Astrocyte (in vitro differentiated cells and primary cell): ENCODE data around the gene HSPH1. TPM values are rescaled to one million over a fixed set of nuclear protein-coding genes. Genes with fewer than 3 reads are reported as not detected.

ENCODE experiments used
- DNase-seq: peaks from one replicate; pipeline ENCODE4 v3.0.0-alpha.2; 2010; ENCODE audit warnings: low read depth
- FAIRE-seq: peaks from 2 replicates; lab custom pipeline; 2011; peaks lifted over from hg19 to GRCh38; lab: Jason Lieb, UNC
- H2AFZ ChIP-seq: 2 replicates; pipeline ENCODE4 v1.6.0; 2012; ENCODE audit warnings: low read depth, low read length, inconsistent platforms
- H3K27ac ChIP-seq: 2 replicates; pipeline ENCODE4 v1.5.1; 2011; ENCODE audit warnings: low read depth, low read length, inconsistent platforms
- H3K27me3 ChIP-seq: 2 replicates; pipeline ENCODE4 v1.6.0; 2011; ENCODE audit warnings: low read length, inconsistent platforms; ENCODE audit not compliant: insufficient read depth
- H3K36me3 ChIP-seq: 2 replicates; pipeline ENCODE4 v1.5.1; 2011; ENCODE audit warnings: low read length, inconsistent platforms; ENCODE audit not compliant: insufficient read depth
- H3K4me1 ChIP-seq: 2 replicates; pipeline ENCODE4 v1.5.1; 2011; ENCODE audit warnings: low read length, inconsistent platforms; ENCODE audit not compliant: insufficient read depth
- H3K4me2 ChIP-seq: 2 replicates; pipeline ENCODE4 v1.6.0; 2012; ENCODE audit warnings: low read length, inconsistent platforms
- H3K4me3 ChIP-seq: 2 replicates; pipeline ENCODE4 v1.5.1; 2011; ENCODE audit warnings: low read depth, mild to moderate bottlenecking, low read length, inconsistent platforms; ENCODE audit not compliant: insufficient read depth
- H3K79me2 ChIP-seq: 2 replicates; pipeline ENCODE4 v1.6.0; 2012; ENCODE audit warnings: mild to moderate bottlenecking, low read length, inconsistent platforms; ENCODE audit not compliant: insufficient read depth
- H3K9ac ChIP-seq: 2 replicates; pipeline ENCODE4 v1.6.0; 2012; ENCODE audit warnings: mild to moderate bottlenecking, low read length, inconsistent platforms
- H3K9me3 ChIP-seq: 2 replicates; pipeline ENCODE4 v1.5.1; 2012; ENCODE audit warnings: low read depth, mild to moderate bottlenecking, low read length, inconsistent platforms; ENCODE audit not compliant: insufficient read depth
- H4K20me1 ChIP-seq: 2 replicates; pipeline ENCODE4 v1.6.0; 2012; ENCODE audit warnings: low read length, inconsistent platforms; ENCODE audit not compliant: insufficient read depth
- H3K27ac Mint-ChIP-seq: one replicate; pipeline ENCODE4 v1.8.0; 2021; ENCODE audit warnings: mild to moderate bottlenecking, mixed read lengths; ENCODE audit not compliant: unreplicated experiment
- H3K27me3 Mint-ChIP-seq: one replicate; pipeline ENCODE4 v1.8.0; 2021; ENCODE audit warnings: low read depth, mixed read lengths; ENCODE audit not compliant: unreplicated experiment
- H3K36me3 Mint-ChIP-seq: one replicate; pipeline ENCODE4 v1.8.0; 2021; ENCODE audit warnings: low read depth, mixed read lengths; ENCODE audit not compliant: unreplicated experiment
- H3K4me1 Mint-ChIP-seq: one replicate; pipeline ENCODE4 v1.8.0; 2021; ENCODE audit warnings: low read depth, mixed read lengths; ENCODE audit not compliant: unreplicated experiment
- H3K4me3 Mint-ChIP-seq: one replicate; pipeline ENCODE4 v1.8.0; 2021; ENCODE audit warnings: mild to moderate bottlenecking, moderate library complexity, mixed read lengths; ENCODE audit not compliant: unreplicated experiment
- H3K9me3 Mint-ChIP-seq: one replicate; pipeline ENCODE4 v1.8.0; 2021; ENCODE audit warnings: mild to moderate bottlenecking, mixed read lengths; ENCODE audit not compliant: unreplicated experiment
- CTCF ChIP-seq: IDR thresholded peaks from 2 replicates; pipeline ENCODE4 v1.5.1; 2011; ENCODE audit warnings: low read depth, mild to moderate bottlenecking, inconsistent platforms, low read length, moderate library complexity; ENCODE audit not compliant: insufficient read depth
- EZH2 ChIP-seq: IDR thresholded peaks from 2 replicates; pipeline ENCODE4 v1.6.1; 2012; ENCODE audit warnings: mild to moderate bottlenecking, low read length, inconsistent platforms; ENCODE audit not compliant: insufficient read depth
- total RNA-seq: library from RNA; stranded (reverse); gene quantifications from 2 replicates; pipeline ENCODE4 v1.2.1, GENCODE V29; 2021

The HSPH1 gene
- total RNA-seq, 1 donor from 2014 or later = 145 TPM

- no peak overlapping the region for H3K4me3 ChIP-seq
- H3K9ac ChIP-seq = no peak overlapping the region
- FAIRE-seq = no peak
- Mint-ChIP-seq H3K4me1 (no peaks in the 10 kb centered on the region), H3K36me3 (peaks cover 23% of the 10 kb centered on the region), H3K27me3 (no peaks in the 10 kb centered on the region), H3K27ac (no peak overlapping the region), H3K9me3 (no peaks in the 10 kb centered on the region), H3K4me3 (no peak overlapping the region)
- no peaks in the 10 kb centered on the region for H3K4me1 ChIP-seq
- no peak overlapping the region for H3K4me2 ChIP-seq
- peaks cover 2% of the 10 kb centered on the region for H3K79me2 ChIP-seq
- H3K9me3 ChIP-seq = no peaks in the 10 kb centered on the region
- TF ChIP-seq EZH2 = no peak
- no peak for TF ChIP-seq CTCF
- no peak overlapping the region for H2AFZ ChIP-seq
- no peak overlapping the region for H3K27ac ChIP-seq
- H3K27me3 ChIP-seq = no peaks in the 10 kb centered on the region
- no peak for DNase-seq
- H4K20me1 ChIP-seq = peaks cover 3% of the 10 kb centered on the region
- H3K36me3 ChIP-seq = peaks cover 35% of the 10 kb centered on the region
Measured at GRCh38 chr13:31136724-31137123, 25.0 kb downstream of the HSPH1 start.

GRCh38 chr13:31134039-31134711, 27.5 kb downstream of the HSPH1 start:
- no peak for TF ChIP-seq EZH2
- TF ChIP-seq CTCF = no peak
- Mint-ChIP-seq H3K4me1 (no peaks in the 10 kb centered on the region), H3K9me3 (no peaks in the 10 kb centered on the region), H3K27me3 (peaks cover 4% of the 10 kb centered on the region), H3K36me3 (peaks cover 25% of the 10 kb centered on the region), H3K4me3 (no peak overlapping the region), H3K27ac (no peak overlapping the region)
- no peak for DNase-seq
- Histone ChIP-seq H4K20me1 (no peaks in the 10 kb centered on the region), H3K79me2 (no peaks in the 10 kb centered on the region), H3K27me3 (no peaks in the 10 kb centered on the region), H3K27ac (no peak overlapping the region), H3K9ac (no peak overlapping the region), H3K36me3 (peaks cover 30% of the 10 kb centered on the region), H3K4me3 (no peak overlapping the region), H3K4me1 (no peaks in the 10 kb centered on the region), H2AFZ (no peak overlapping the region), H3K9me3 (no peaks in the 10 kb centered on the region), H3K4me2 (no peak overlapping the region)
- FAIRE-seq = no peak

GRCh38 chr13:31133621-31134020, 28.1 kb downstream of the HSPH1 start:
- H3K36me3 ChIP-seq = peaks cover 24% of the 10 kb centered on the region
- no peaks in the 10 kb centered on the region for H3K9me3 ChIP-seq
- H3K4me3 ChIP-seq = no peak overlapping the region
- H2AFZ ChIP-seq = no peak overlapping the region
- H3K36me3 Mint-ChIP-seq = peaks cover 24% of the 10 kb centered on the region
- H3K4me1 Mint-ChIP-seq = no peaks in the 10 kb centered on the region
- H3K79me2 ChIP-seq = no peaks in the 10 kb centered on the region
- FAIRE-seq = no peak
- DNase-seq = no peak
- no peak overlapping the region for H3K9ac ChIP-seq
- peaks cover 5% of the 10 kb centered on the region for H3K27me3 Mint-ChIP-seq
- no peak for TF ChIP-seq CTCF
- TF ChIP-seq EZH2 = no peak
- no peak overlapping the region for H3K4me3 Mint-ChIP-seq
- H3K9me3 Mint-ChIP-seq = peaks cover 4% of the 10 kb centered on the region
- H4K20me1 ChIP-seq = no peaks in the 10 kb centered on the region
- peaks cover 5% of the 10 kb centered on the region for H3K27me3 ChIP-seq
- H3K4me1 ChIP-seq = no peaks in the 10 kb centered on the region
- no peak overlapping the region for H3K27ac ChIP-seq
- no peak overlapping the region for H3K27ac Mint-ChIP-seq
- H3K4me2 ChIP-seq = no peak overlapping the region
